Epithelial cell of alveolus of lung (primary cell): ENCODE measurements around the gene CC2D1B. TPM values are rescaled to one million over a fixed set of nuclear protein-coding genes. Genes with fewer than 3 reads are reported as not detected.

ENCODE experiments used
- total RNA-seq: library from RNA; depleted of rRNA; stranded (reverse); fragments of >200 nt; gene quantifications from 2 replicates; pipeline ENCODE4 v1.2.1, GENCODE V29; 2015

The CC2D1B gene
- total RNA-seq = 23.4 and 24.1 TPM in 2 replicates

GRCh38 chr1:52365746-52366516 lies at the start of gene CC2D1B:
Gene CC2D1B (minus strand): TSS chr1:52366205. CDS start chr1:52364620, 1,585 bp downstream.

GRCh38 chr1:52404116-52404974 lies 38.3 kb upstream of the CC2D1B start, which contains the start of the genes ORC1 and PRPF38A:
Gene ORC1 (minus strand): TSS chr1:52404423. CDS start chr1:52402223, 2,200 bp downstream.
Gene PRPF38A (plus strand): TSS chr1:52404602. CDS start chr1:52404750, 148 bp downstream.

Other genes with a start within 250 kb of the CC2D1B start
- 14.2 and 22.2 TPM in 2 replicates for gene ZFYVE9, start 224.1 kb downstream of the CC2D1B start, total RNA-seq
- 7.1 and 8.1 TPM in 2 replicates for gene ORC1, start 38.2 kb upstream of the CC2D1B start, total RNA-seq
- 10.0 and 20.0 TPM in 2 replicates for gene PRPF38A, start 38.4 kb upstream of the CC2D1B start, total RNA-seq
- 12.8 and 21.6 TPM in 2 replicates for gene TUT4, start 186.9 kb upstream of the CC2D1B start, total RNA-seq
- gene GPX7, start 236.2 kb upstream of the CC2D1B start, total RNA-seq = 21.9 and 55.5 TPM in 2 replicates